Endodermal cell (in vitro differentiated cells): Measurements from ENCODE around the gene ST3GAL4. TPM values are rescaled to one million over a fixed set of nuclear protein-coding genes. Genes with fewer than 3 reads are reported as not detected.

Experiments used
- DNase-seq: peaks from one replicate; pipeline ENCODE4 v3.0.0-alpha.2; 2017
- H3K27ac ChIP-seq: 2 replicates; pipeline ENCODE4 v1.5.1; 2013; ENCODE audit warnings: mild to moderate bottlenecking, low read depth, low read length, moderate library complexity
- H3K27me3 ChIP-seq: 2 replicates; pipeline ENCODE4 v1.6.1; 2013; ENCODE audit warnings: mild to moderate bottlenecking, low read length, moderate library complexity; ENCODE audit not compliant: insufficient read depth, control insufficient read depth, poor library complexity, severe bottlenecking
- H3K36me3 ChIP-seq: 2 replicates; pipeline ENCODE4 v1.7.0; 2013; ENCODE audit warnings: mild to moderate bottlenecking, low read length, moderate library complexity; ENCODE audit not compliant: control insufficient read depth, insufficient read depth
- H3K4me1 ChIP-seq: one replicate; pipeline ENCODE4 v1.7.0; 2013; ENCODE audit warnings: low read length; ENCODE audit not compliant: control insufficient read depth, insufficient read depth
- H3K4me3 ChIP-seq: 2 replicates; pipeline ENCODE4 v1.5.1; 2013; ENCODE audit warnings: mild to moderate bottlenecking, low read length, moderate library complexity
- H3K9ac ChIP-seq: 2 replicates; pipeline ENCODE4 v1.6.1; 2013; ENCODE audit warnings: mild to moderate bottlenecking, low read length, moderate library complexity; ENCODE audit not compliant: poor library complexity, severe bottlenecking; ENCODE audit errors: extremely low read depth
- H3K9me3 ChIP-seq: 2 replicates; pipeline ENCODE4 v1.6.1; 2013; ENCODE audit warnings: mild to moderate bottlenecking, low read length, moderate library complexity; ENCODE audit not compliant: control insufficient read depth
- H3K27ac Mint-ChIP-seq: 2 replicates; pipeline ENCODE4 v1.8.0; 2020; ENCODE audit warnings: mixed read lengths
- H3K27me3 Mint-ChIP-seq: 2 replicates; pipeline ENCODE4 v1.8.0; 2021; ENCODE audit warnings: mild to moderate bottlenecking, mixed read lengths; ENCODE audit not compliant: insufficient read depth
- H3K36me3 Mint-ChIP-seq: 2 replicates; pipeline ENCODE4 v1.8.0; 2020; ENCODE audit warnings: low read depth, mixed read lengths
- H3K4me1 Mint-ChIP-seq: 2 replicates; pipeline ENCODE4 v1.8.0; 2020; ENCODE audit warnings: mixed read lengths
- H3K4me3 Mint-ChIP-seq: 2 replicates; pipeline ENCODE4 v1.8.0; 2020; ENCODE audit warnings: mild to moderate bottlenecking, moderate library complexity, mixed read lengths
- H3K9me3 Mint-ChIP-seq: 2 replicates; pipeline ENCODE4 v1.8.0; 2020; ENCODE audit warnings: mild to moderate bottlenecking, mixed read lengths
- WGBS, 2 experiments: methylation state at CpG; one replicate each; pipeline versions ENCODE4 v1.1.5 to v1.1.7; 2013; ENCODE audit warnings: missing lambda C conversion rate in 2 of 2, mixed read lengths in 1 of 2; ENCODE audit not compliant: insufficient coverage in 1 of 2, insufficient read length in 1 of 2; 5-methylcytosine and 5-hydroxymethylcytosine counted together
- total RNA-seq, 2 donors: library from RNA; stranded (reverse); fragmentation: NEBNext Ultra II Directional in 1 of 2; extraction: Animal tissue kit (Norgen Biotek cat#: 25700) in 1 of 2; gene quantifications; 2 replicates in 1 of 2; 3 replicates in 1 of 2; pipeline ENCODE4 v1.2.1, GENCODE V29; 2021
- TF ChIP-seq, protein P1 (sequence below): fragments of 200-600 bp; sonication (generic); conservative IDR thresholded peaks from 2 replicates; pipeline ENCODE4 v1.5.0; 2021; ENCODE audit warnings: antibody characterized with exemption, mild to moderate bottlenecking

Gene ST3GAL4
- total RNA-seq, 2 donors from 2014 or later = 16.5 to 21.5 TPM

DNA sequence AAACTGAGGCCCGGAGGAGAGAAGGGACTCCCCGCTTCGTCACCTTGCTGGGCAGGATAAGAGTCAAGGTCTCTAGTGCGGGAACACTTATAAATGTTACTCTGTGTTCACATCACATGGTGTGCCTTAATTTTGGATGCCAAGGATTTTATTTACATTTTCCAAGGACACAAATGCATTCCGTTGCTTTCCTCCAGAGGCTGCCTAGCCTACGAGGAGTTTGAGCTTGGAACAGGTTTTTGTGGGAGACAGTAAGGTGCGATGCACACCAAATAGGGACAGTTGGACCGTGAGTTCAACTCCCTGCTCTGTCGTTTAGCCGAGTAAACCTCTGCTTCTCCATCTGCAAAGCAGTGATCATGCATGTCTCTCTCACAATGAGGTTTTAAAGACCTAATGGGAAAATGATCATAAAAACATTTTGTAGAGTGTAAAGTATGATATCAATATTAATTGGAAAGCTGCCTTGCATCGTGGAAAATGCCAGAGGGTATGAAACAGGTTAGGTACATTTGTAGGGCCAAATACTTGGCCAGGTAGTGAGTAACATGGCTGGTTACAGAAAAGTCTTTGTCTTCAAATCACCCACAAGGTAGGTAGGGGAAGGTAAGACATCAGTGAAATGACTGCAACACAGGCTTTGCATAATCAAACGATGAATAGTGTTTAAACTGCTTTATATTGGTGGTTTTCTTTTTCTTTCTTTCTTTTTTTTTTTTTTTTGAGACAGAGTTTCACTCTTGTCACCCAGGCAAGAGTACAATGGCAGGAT, 61.8 kb downstream of the ST3GAL4 start:
- Mint-ChIP-seq H3K27me3 (peaks cover 39% of the 10 kb centered on the region), H3K4me1 (peaks cover 16% of the 10 kb centered on the region), H3K9me3 (no peaks in the 10 kb centered on the region), H3K4me3 (peak overlapping the region; percentile 35), H3K36me3 (peaks cover 12% of the 10 kb centered on the region), H3K27ac (no peak overlapping the region)
- no peak for DNase-seq
- Histone ChIP-seq H3K36me3 (no peaks in the 10 kb centered on the region), H3K9ac (no peak overlapping the region), H3K4me3 (no peak overlapping the region), H3K27ac (no peak overlapping the region), H3K4me1 (no peaks in the 10 kb centered on the region), H3K9me3 (no peaks in the 10 kb centered on the region), H3K27me3 (peaks cover 45% of the 10 kb centered on the region)
- 90 to 92% methylated on average over 11 to 12 of the region's 12 CpGs for WGBS, 2 experiments
- TF ChIP-seq, protein P1, sequence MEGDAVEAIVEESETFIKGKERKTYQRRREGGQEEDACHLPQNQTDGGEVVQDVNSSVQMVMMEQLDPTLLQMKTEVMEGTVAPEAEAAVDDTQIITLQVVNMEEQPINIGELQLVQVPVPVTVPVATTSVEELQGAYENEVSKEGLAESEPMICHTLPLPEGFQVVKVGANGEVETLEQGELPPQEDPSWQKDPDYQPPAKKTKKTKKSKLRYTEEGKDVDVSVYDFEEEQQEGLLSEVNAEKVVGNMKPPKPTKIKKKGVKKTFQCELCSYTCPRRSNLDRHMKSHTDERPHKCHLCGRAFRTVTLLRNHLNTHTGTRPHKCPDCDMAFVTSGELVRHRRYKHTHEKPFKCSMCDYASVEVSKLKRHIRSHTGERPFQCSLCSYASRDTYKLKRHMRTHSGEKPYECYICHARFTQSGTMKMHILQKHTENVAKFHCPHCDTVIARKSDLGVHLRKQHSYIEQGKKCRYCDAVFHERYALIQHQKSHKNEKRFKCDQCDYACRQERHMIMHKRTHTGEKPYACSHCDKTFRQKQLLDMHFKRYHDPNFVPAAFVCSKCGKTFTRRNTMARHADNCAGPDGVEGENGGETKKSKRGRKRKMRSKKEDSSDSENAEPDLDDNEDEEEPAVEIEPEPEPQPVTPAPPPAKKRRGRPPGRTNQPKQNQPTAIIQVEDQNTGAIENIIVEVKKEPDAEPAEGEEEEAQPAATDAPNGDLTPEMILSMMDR = no peak

DNA sequence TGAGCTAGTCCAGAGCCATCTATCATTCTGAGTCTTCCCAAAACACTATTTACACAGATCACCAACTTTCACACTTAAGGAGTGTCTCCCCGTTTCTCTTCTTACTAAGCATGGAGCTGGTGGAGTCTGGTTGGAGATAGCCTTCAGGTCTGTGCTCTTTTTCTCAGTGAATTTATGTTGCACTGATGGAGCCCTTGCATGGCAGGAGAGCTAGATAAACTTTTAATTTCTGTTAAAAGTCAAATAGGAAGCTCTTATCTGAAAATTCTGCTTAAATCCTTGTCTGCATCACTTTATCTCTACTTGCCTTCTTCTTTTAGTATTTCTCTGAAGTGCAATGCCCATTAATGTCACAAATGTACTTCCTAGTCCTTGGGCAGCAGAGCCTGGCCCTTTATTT, 63.4 kb downstream of the ST3GAL4 start:
- Mint-ChIP-seq H3K27me3 (peaks cover 52% of the 10 kb centered on the region), H3K9me3 (no peaks in the 10 kb centered on the region), H3K27ac (no peak overlapping the region), H3K4me1 (peaks cover 16% of the 10 kb centered on the region), H3K36me3 (peaks cover 8% of the 10 kb centered on the region), H3K4me3 (no peak overlapping the region)
- Histone ChIP-seq H3K27ac (no peak overlapping the region), H3K36me3 (no peaks in the 10 kb centered on the region), H3K4me3 (no peak overlapping the region), H3K9ac (no peak overlapping the region), H3K27me3 (peaks cover 61% of the 10 kb centered on the region), H3K4me1 (no peaks in the 10 kb centered on the region), H3K9me3 (no peaks in the 10 kb centered on the region)
- TF ChIP-seq, protein P1 = no peak
- no peak for DNase-seq
- WGBS, 2 experiments = 50% methylated on average over 1 of the region's 1 CpG; no CpG with 5 or more reads in 1 of the 2 experiments

DNA sequence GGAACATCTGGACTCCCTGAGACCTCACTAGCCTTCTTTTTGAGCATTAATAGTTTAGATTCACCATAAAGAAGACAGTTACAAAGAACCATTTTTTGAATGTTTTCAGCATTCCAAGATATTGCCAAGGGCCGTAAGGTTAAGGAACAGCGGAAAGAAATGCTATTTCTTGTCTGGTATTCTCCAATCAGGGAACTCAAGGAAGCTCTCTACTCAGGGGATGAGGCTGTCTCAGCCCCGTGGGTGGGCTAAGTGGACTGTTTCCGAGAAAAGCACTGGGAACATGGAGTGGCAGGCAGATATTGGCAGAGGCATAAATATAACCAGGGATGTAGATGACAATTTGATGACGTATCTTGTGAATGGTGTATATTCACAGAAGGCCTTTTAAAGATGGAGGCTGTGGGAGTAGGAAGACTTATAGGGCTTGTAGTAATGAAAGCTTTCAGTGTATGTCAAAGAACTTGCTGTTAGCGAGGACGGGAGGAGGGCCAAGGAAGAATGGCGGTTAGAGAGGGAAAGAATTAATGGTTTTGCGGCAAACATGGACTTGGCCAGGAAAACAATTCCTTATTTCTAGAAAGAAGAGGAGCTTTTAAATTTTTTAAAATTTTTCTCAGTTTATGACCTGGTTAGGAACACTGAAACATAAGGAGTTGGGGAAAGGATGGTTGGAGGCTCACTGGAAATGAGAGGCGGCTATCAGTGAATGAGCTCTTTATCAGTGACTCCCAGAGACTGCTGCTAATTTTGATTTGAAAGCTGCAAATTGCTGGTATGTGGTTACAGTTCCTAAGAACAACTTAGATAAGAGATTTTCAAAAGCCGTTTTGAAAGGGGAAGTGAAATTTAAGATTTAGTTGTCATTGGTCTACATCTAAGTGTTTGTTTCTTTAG, 64.6 kb downstream of the ST3GAL4 start:
- Histone ChIP-seq H3K9ac (no peak overlapping the region), H3K36me3 (no peaks in the 10 kb centered on the region), H3K27me3 (peaks cover 72% of the 10 kb centered on the region), H3K4me1 (no peaks in the 10 kb centered on the region), H3K9me3 (no peaks in the 10 kb centered on the region), H3K4me3 (no peak overlapping the region), H3K27ac (no peak overlapping the region)
- Mint-ChIP-seq H3K27ac (no peak overlapping the region), H3K36me3 (peaks cover 5% of the 10 kb centered on the region), H3K4me1 (peaks cover 16% of the 10 kb centered on the region), H3K27me3 (peaks cover 61% of the 10 kb centered on the region), H3K4me3 (no peak overlapping the region), H3K9me3 (no peaks in the 10 kb centered on the region)
- 85 to 93% methylated on average over 10 to 11 of the region's 11 CpGs for WGBS, 2 experiments
- DNase-seq = no peak
- TF ChIP-seq, protein P1 = no peak
